Activated CD4-positive, alpha-beta T cell treated with anti-CD3 and anti-CD28 coated beads, Interleukin-2, amount 50 U/mL, for 48 hours (primary cell): ENCODE results near the gene CUL9.

Experiments used
- DNase-seq, 2 experiments: peaks; one replicate each; pipeline ENCODE4 v3.0.0-alpha.2; 2020

CUL9 gene

DNA sequence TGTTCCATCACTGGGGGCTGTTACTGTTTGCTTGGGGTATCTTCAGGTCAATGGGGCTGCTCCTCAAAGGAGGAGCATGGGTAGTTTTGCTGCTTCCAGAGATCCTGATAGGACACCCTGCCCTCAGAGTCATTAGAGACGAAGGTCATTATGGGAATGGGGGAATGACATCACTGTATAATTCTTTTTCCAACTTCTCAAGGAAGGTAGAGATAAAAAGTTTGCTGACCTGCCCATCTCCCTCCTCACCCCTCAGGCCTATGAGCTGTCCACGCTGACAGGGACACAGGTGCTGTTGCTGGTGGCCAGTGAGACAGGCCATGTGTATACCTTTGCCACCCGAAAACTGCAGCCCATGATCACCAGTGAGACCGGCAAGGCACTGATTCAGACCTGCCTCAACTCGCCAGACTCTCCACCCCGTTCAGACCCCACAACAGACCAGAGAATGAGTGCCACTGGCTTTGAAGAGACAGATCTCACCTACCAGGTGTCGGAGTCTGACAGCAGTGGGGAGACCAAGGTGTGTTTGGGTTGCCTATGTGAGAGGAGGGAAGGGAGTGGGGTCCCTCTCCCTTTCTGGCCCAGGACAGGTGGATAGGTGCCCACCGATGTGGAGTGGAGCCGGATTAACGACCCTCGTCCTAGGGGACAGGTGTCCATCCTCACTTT, 8.3 kb upstream of the CUL9 start:
- DNase-seq, result peak in 1 of 2 experiments; percentile 18

DNA sequence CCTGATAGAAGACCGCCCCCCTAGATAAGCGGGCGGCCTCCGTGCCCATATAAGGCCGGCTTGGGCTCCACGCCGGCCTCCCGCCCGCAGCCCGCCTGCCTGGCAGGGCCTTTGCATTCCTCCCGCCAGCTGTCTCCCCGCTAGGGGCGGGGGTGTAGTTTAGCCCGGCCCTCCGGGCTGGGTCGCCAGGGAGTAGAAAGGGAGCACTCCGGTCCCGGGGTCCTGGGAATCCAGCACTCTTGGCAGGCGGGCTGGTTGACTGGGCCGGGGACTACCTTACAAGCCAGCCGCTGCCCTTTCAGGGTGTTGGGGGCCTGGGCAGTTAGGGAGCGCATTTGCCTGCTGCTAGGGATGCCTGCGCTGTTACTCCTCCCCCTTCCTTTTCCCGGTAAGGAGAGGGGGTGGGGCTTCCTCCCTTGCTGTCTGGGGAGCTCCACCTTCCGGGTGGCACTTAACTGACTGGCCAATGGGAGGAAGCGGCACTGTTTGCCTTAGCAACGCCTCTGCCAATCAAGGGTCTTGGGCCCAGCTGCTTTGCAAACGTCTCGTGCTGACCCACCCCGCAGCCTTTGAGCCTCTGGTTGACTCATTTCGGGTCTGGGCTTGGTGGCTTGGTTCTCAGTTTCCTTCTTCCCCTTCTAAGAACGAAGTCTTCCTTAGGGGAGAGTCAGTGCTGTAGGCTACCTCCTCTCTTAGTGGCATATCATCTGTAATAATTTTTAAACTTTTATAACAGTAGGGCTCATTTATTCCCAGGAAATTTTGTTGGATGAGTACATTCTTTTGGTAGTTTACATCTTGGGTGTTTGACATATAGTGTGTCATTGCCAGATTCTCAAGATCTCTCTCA, 7.5 kb upstream of the CUL9 start:
- peak; percentile 94 to 97 for DNase-seq

DNA sequence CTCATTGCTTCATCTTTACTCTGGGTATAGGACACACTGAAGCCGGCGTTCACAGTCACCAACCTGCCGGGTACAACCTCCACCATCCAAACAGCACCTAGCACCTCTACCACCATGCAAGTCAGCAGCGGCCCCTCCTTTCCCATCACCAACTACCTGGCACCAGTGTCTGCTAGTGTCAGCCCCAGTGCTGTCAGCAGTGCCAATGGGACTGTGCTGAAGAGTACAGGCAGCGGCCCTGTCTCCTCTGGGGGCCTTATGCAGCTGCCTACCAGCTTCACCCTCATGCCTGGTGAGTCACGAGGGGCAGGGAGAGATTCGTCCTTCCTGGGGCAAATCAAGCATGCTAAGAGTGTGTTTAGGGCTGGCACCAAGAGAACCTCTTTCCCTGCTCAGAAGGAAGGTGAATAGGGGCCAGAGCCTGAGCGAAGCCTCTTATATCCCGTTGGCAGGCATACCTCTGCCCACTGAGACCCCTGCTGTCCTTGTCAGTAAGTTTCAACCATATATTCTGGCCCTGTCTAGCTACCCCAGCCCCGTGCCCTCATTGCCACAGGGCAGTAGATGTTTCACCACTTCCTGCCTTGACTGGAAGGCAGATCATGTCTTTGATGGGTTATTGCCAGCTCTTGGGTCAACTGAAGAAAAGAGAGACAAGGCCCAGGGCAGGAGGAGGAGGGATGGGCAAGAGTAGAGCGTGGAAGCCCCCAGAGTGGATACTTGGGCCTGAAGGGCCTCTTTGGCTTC, 6.1 kb upstream of the CUL9 start:
- no peak for DNase-seq

DNA sequence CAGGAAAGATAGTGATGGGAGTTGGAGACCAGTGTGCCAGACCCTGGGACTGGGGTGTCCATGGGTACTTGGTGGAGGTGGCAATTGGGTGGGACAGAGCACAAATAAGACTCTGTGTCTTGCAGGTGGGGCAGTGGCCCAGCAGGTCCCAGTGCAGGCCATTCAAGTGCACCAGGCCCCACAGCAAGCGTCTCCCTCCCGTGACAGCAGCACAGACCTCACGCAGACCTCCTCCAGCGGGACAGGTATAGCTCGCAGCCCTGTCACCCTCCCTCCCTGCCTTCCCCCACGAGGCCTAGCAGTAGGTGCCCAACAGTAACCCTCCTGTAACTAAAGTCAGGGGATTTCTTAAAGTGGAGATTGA, 5.6 kb upstream of the CUL9 start:
- DNase-seq, result no peak

DNA sequence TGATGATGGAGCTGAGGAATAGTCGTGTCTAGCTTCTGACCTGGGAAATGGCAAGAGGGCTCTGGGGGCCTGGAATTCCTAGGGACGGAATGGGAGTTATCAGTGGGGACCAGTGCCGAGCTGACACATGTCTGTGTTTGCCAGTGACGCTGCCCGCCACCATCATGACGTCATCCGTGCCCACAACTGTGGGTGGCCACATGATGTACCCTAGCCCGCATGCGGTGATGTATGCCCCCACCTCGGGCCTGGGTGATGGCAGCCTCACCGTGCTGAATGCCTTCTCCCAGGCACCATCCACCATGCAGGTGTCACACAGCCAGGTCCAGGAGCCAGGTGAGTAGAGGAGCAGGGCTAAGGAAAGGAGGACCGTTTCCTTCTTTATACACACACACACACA, 3.8 kb upstream of the CUL9 start:
- no peak for DNase-seq

DNA sequence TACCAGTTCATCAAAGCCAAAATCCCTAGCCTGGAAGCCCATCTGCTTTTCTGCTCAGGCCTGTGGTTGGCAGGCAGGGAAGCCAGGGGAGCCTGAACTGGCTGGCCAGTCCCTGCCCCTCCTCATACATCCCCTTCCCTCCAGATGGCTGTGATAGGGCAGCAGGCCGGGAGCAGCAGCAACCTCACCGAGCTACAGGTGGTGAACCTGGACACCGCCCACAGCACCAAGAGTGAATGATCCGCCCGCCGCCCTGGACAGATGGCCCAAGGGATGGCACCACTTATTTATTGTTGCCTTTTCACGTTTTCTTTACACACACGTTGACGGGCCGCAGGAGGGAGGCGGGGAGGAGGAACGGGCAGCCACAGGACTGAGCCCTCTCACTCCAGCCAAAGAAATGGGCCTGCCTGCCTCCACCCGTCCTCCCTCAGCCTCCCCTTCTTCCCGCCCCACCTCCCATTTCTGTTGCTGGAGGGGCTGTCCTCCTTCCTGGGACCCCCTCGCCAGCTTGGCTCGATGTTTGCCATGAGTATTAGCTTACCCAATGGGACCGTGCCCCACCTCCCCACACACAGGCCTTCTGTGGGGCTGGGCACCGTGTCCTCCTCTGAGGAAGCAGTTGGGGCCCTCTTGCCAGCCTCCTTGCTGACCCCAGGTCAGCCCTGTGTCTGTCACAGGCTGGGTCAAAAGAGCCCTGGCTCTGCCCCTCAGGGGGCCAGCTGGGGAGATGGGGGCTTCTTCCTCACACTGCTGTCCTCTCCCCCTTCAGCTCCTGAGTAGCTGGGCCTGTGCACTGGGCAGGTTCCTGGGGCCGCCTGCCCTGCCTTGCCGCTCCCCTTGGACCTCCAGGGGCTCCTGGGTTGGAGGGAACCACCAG, 2.8 kb upstream of the CUL9 start:
- DNase-seq, result no peak

DNA sequence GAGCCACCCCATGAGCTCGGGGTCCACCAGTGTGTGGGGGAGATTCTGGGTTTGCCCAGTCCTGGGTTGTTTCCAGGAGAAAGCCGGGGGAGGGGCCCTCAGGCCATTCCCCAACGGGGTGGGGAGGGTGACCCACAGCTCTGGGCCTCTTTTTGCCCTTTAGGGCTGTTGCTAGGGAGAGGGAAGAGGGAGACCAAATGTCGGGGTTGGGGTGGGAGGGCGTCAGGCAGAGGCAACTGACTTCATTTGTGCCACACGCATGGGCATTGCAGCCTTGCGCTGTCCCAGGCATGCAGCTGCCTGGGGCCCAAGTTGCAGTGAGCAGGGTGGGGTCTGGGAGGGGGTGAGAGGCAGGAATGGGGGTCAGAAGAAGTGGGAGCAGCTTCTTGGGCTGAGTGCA, 1.9 kb upstream of the CUL9 start:
- no peak for DNase-seq

DNA sequence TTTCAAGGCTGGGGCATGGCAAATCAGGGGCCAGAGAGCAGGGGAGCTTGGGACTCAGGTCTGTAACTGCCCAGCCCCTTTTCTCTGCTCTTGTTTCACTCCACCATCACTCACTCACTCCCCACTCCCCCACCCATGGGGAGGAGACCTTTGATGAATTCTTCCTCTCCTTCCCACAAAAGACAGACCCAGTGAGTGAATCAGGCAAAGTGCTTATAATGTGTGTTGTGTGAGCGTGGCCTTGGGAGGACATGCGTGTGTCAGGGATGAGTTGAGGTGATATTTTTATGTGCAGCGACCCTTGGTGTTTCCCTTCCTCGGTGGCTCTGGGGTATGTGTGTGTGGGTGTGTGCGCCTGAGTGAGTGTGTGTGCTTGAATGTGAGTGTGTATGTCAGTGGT, 1.0 kb upstream of the CUL9 start:
- DNase-seq, result no peak

DNA sequence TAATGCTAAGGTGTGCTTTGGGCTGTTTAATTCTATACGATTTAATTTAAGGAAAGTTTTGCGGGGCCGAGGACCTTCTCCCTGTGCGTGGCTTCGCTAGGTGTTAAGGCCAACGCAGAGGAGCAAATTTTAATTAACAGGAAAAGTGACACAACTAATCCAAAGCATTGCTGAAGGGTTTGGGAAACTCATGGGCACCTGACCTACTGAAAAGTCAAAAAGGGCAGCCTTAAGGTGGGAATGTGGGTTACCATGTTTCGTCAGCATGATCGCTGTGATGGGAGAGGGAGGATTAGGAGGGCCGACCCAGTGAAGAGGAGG, 415 bp upstream of the CUL9 start:
- DNase-seq, result no peak

DNA sequence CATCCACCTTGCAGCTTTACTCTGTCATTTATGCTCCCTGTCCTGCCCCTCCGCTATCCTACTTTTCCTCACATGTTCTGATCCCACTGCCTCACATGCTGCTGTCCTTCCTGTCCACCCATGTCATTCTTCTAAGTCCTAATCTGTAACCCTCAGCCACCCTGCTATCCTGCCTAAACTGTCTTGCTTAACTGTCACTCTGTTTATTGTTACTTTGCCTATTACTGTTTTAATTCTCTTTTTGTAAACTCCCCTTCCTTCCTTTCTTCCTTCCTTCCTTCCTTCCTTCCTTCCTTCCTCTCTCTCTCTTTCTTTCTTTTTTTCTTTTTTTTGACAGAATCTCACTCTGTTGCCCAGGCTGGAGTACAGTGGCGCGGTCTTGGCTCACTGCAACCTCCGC, 1.4 kb downstream of the CUL9 start:
- DNase-seq, result no peak

DNA sequence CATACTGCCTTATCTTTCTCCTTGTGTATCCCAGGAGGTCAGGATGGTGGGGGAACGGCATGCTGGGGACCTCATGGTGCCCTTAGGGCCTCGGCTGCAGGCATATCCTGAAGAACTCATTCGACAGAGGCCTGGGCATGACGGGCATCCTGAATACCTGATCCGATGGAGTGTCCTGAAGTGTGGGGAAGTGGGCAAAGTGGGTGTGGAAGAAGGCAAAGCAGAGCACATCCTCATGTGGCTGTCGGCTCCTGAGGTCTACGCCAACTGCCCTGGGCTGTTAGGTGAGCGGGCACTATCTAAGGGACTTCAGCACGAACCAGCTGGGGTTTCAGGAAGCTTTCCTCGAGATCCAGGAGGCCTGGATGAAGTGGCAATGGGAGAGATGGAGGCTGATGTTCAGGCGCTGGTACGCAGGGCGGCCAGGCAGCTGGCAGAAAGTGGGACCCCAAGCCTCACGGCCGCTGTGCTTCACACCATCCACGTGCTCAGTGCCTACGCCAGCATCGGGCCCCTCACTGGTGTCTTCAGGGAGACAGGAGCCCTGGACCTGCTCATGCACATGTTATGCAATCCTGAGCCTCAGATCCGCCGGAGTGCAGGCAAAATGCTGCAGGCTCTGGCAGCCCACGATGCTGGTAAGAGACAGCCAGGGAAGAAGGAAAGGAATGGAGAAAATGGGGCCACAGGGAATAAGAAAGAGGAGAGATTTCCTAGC, 2.4 kb downstream of the CUL9 start:
- no peak for DNase-seq

DNA sequence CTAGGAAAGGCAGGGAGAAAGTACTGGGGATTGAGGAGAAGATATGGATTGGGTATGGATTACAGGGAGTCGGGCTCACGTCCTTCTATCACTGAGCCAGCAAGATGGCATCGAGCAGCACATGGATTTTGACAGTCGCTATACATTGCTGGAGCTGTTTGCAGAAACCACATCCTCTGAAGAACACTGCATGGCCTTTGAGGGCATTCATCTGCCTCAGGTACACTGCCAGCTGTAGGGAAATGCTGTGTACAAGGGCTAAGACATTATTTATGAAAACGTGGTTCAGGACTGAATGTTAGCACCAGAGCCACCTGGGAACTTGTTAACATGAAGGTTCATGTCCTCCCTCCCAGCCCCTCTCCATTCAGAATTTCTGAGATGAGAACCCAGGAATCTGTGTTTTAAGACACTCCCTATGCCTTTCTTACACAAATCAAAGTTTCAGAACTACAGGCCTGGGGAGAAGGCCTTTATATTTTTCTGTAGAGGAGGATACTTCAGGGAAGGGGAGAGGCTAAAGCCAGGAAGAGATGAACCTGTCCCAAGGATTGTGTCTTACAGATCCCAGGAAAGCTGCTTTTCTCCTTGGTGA, 3.5 kb downstream of the CUL9 start:
- DNase-seq, result no peak

DNA sequence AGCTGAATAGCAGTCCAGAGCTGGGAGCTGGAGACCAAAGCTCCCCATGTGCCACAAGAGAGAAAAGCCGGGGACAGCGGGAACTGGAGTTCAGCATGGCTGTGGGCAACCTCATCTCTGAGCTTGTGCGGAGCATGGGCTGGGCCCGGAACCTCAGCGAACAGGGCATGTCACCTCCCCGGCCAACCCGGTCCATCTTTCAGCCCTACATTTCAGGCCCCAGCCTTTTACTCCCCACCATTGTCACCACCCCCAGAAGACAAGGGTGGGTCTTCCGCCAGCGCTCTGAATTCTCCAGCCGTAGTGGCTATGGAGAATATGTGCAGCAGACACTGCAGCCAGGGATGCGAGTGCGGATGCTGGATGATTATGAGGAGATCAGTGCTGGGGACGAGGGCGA, 4.0 kb downstream of the CUL9 start:
- DNase-seq, result no peak

DNA sequence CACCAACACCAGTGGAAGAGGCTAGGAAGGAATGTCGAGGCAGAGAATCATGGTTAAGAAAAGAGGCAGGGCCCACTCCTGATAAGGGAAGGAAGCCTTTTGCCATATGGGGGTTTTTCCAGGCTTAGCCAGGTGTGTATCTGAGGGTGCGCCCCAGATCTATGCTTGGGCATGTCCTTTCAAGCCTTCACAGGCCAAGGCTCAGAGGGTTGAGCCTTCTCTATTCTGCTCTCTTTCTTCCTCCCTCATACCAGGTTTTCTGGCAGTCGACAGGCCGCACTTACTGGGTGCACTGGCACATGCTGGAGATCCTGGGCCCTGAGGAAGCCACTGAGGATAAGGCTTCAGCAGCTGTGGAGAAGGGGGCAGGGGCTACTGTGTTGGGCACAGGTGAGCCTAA, 4.7 kb downstream of the CUL9 start:
- no peak for DNase-seq

DNA sequence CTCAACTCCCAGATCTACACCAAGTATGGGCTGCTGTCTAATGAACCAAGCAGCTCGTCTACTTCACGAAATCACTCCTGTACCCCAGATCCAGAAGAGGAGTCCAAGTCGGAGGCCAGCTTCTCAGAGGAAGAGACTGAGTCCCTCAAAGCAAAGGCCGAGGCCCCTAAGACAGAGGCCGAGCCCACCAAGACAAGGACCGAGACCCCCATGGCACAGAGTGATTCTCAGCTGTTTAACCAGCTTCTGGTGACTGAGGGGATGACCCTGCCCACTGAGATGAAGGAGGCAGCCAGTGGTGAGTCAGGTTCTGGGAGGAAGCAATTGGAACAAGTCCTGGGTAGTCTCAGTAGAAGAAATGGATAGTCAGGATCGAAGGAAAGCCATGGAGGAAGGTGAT, 5.8 kb downstream of the CUL9 start:
- no peak for DNase-seq

DNA sequence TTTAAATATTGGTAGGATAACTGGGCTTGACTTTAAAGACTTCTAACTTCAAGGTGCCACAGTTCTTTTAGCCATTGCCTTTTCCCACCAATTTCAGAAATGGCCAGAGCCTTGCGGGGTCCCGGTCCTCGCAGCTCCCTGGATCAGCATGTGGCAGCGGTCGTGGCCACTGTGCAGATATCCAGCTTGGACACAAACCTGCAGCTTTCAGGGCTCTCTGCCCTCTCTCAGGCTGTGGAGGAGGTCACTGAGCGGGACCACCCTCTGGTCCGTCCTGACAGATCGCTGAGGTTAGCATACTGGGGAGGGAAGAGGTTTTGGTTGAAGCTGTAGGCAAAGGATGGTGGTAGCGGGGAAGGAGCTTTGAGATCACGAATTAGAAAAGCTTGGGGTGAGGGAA, 6.4 kb downstream of the CUL9 start:
- DNase-seq, result no peak

DNA sequence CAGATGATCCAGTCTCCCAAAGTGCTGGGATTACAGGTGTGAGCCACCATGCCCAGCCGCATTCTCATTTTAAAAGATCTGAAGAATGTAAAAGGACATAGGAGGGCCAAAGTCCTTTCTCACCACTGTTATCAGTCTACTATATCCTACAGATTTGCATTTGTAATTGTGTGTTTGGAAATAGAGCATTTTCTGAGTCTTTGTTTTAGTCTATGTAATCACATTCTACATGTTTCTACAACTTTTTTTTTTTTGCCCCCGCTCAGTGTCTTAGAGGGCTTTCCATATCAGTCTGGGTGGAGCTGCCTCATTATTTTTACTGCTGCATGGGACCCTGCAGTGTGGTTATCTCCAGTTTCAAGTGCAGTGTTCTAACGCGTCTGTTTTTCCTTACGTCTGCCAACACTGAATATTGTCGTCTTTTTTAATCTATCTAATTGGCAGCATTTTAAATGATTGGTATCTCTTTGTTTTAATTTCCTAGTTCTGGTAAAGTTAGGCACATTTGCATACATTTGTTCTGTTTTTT, 7.8 kb downstream of the CUL9 start:
- no peak for DNase-seq

DNA sequence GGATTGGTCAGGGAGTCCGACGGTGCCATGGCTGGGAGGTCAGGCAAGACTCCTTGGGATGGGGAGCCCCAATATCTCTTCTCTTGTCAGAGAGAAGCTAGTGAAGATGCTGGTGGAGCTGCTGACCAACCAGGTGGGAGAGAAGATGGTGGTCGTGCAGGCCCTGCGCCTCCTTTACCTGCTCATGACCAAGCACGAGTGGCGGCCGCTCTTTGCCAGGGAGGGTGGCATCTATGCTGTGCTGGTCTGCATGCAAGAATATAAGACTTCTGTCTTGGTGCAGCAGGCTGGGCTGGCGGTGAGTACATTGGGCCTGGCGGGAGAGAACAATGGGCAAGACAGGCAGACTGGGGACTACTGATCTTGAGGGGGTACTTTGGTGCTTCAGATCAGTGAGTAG, 10.9 kb downstream of the CUL9 start:
- DNase-seq, result no peak

DNA sequence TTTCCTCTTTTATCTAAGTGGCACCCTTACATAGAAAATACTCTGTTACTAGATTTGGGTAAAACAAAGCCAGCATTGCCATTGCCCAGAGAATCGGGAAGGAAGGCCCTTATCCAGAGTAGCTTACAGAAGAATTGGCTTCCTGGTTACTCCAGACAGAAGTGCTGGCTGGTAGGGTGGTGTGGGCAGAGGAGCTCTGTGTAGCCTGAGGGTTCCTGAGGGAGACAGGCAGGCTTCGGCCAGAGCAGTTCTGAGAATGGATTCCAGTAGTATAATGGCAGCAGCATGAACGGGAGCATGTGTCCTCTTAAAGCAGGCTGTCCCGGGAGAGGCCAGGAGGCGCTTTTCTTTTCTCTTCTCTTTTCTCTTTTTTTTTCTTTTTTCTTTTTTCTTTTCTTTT, 11.9 kb downstream of the CUL9 start:
- no peak for DNase-seq

DNA sequence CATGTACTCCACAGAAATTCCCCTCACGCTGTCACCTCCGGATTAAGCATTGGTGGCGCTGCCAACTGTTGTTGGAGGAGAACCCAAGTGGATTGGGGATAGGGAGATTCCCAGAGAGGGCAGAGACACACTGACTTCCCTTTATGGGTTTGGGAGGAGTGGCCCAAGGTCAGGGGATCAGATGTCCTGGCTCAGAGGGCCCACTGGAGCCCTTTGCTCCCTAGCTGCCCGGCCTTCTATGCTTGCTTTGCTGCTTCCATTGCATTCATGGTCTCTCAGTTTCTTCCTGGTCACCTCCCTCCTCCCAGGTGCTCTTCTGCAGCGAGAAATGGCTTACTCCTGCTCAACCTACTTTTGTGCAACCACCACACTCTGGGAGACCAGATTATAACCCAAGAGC, 14.3 kb downstream of the CUL9 start:
- DNase-seq, result no peak

DNA sequence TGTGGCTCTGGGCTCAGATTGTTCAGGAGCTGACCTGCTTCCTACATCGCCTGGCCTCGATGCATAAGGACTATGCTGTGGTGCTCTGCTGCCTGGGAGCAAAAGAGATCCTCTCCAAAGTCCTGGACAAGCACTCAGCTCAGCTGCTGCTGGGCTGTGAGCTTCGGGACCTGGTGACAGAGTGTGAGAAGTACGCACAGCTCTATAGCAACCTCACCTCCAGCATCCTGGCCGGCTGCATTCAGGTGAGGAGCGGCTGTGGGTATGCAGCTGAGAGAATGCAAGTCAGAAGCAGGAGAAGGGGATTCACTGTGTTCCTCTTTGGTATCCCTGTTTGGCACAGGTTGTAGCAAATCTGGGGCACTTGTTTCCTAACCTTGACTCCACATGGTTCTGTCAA, 17.9 kb downstream of the CUL9 start:
- DNase-seq, result no peak

DNA sequence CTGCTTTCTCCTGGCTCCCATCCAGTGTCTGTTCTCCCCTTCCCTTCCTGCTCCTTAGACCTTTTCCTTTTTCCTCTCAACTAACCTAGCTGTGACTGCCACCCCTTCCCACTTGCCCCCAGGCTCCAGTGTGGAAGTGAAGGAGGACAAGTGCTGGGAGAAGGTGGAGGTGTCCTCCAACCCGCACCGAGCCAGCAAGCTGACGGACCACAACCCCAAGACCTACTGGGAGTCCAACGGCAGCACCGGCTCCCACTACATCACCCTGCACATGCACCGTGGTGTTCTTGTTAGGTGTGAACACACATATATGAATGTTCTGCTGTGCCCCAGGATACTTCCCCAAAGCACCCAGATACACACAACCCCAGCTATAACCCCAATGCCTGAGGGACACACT, 18.5 kb downstream of the CUL9 start:
- no peak for DNase-seq
